Ishikawa (cell line): ENCODE data around the gene KMT2E.

Experiments used
- CEBPB ChIP-seq: IDR thresholded peaks from 2 replicates; pipeline ENCODE4 v1.6.1; 2012
- EP300 ChIP-seq: IDR thresholded peaks from 2 replicates; pipeline ENCODE4 v1.6.1; 2012; ENCODE audit warnings: borderline replicate concordance
- RAD21 ChIP-seq: IDR thresholded peaks from 2 replicates; pipeline ENCODE4 v1.6.1; 2012; ENCODE audit warnings: low read depth
- YY1 ChIP-seq: IDR thresholded peaks from 2 replicates; pipeline ENCODE4 v1.6.1; 2012; ENCODE audit warnings: low read depth
- TF ChIP-seq, protein P1 (sequence below): IDR thresholded peaks from 2 replicates; pipeline ENCODE4 v1.6.1; 2012

DNA sequence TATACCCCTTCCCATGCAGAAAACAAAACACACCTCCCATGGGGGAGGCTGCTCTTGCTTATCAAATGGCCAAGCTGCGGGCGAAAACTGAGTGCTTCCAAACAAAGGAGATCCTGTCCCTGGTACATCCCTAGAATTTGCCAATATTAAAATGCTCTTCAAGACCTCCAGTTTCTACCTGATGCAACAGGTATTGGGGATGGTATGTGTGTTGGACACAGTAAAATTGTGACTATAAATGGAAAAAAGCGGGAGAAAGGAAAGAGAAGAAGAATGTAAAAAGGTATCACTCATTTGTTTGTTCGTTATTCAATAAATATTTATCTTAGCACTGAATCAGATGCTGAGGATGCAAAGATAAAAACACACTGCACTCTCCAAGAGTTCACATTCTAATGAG lies 123.9 kb downstream of the KMT2E start:
- TF ChIP-seq, protein P1, sequence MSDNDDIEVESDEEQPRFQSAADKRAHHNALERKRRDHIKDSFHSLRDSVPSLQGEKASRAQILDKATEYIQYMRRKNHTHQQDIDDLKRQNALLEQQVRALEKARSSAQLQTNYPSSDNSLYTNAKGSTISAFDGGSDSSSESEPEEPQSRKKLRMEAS: no peak
- TF ChIP-seq EP300 (no peak), RAD21 (no peak), CEBPB (no peak), YY1 (no peak)
